Measurements from ENCODE around the gene MOCOS.

Gene MOCOS

GRCh38 chr18:36281936-36282335 is 94.6 kb downstream of the MOCOS start:
- H3K36me3 ChIP-seq (ENCODE audit: insufficient read depth), result no peaks in the 10 kb centered on the region
- no peaks in the 10 kb centered on the region for H3K4me1 ChIP-seq (ENCODE audit: low read depth, poor library complexity, severe bottlenecking)
- no peaks in the 10 kb centered on the region for H4K20me1 ChIP-seq (ENCODE audit: insufficient read depth)
- no peak for TF ChIP-seq CTCF (conservative IDR thresholded peaks at IDR 0.05; ENCODE audit: low read depth, low read length)
- H3K79me2 ChIP-seq (ENCODE audit: insufficient read depth, low read depth), result no peaks in the 10 kb centered on the region
- H3K27ac ChIP-seq, result no peak overlapping the region
- H3K27me3 ChIP-seq (ENCODE audit: insufficient read depth, low read depth), result no peaks in the 10 kb centered on the region
- H2AFZ ChIP-seq (ENCODE audit: low read depth), result no peak overlapping the region
- H3K9ac ChIP-seq, result no peak overlapping the region
- no peak overlapping the region for H3K4me3 ChIP-seq (IDR thresholded peaks at IDR 0.05; ENCODE audit: insufficient read depth, low read depth, low read length)
- no peak overlapping the region for H3K4me2 ChIP-seq

GRCh38 chr18:36283448-36283847 is 96.2 kb downstream of the MOCOS start:
- H2AFZ ChIP-seq (ENCODE audit: low read depth), result no peak overlapping the region
- no peaks in the 10 kb centered on the region for H3K27me3 ChIP-seq (ENCODE audit: insufficient read depth, low read depth)
- no peak for TF ChIP-seq CTCF (conservative IDR thresholded peaks at IDR 0.05; ENCODE audit: low read depth, low read length)
- no peak overlapping the region for H3K4me3 ChIP-seq (IDR thresholded peaks at IDR 0.05; ENCODE audit: insufficient read depth, low read depth, low read length)
- H3K4me2 ChIP-seq, result no peak overlapping the region
- H3K9ac ChIP-seq, result no peak overlapping the region
- H3K79me2 ChIP-seq (ENCODE audit: insufficient read depth, low read depth), result no peaks in the 10 kb centered on the region
- no peak overlapping the region for H3K27ac ChIP-seq
- H4K20me1 ChIP-seq (ENCODE audit: insufficient read depth), result no peaks in the 10 kb centered on the region
- no peaks in the 10 kb centered on the region for H3K4me1 ChIP-seq (ENCODE audit: low read depth, poor library complexity, severe bottlenecking)
- H3K36me3 ChIP-seq (ENCODE audit: insufficient read depth), result no peaks in the 10 kb centered on the region

GRCh38 chr18:36284268-36284667 is 97.0 kb downstream of the MOCOS start:
- Histone ChIP-seq H3K4me2 (no peak overlapping the region), H4K20me1 (ENCODE audit: insufficient read depth) (no peaks in the 10 kb centered on the region), H2AFZ (ENCODE audit: low read depth) (no peak overlapping the region), H3K4me3 (IDR thresholded peaks at IDR 0.05; ENCODE audit: insufficient read depth, low read depth, low read length) (no peak overlapping the region), H3K9ac (no peak overlapping the region), H3K27me3 (ENCODE audit: insufficient read depth, low read depth) (no peaks in the 10 kb centered on the region), H3K4me1 (ENCODE audit: low read depth, poor library complexity, severe bottlenecking) (no peaks in the 10 kb centered on the region), H3K36me3 (ENCODE audit: insufficient read depth) (no peaks in the 10 kb centered on the region), H3K27ac (no peak overlapping the region), H3K79me2 (ENCODE audit: insufficient read depth, low read depth) (no peaks in the 10 kb centered on the region)
- TF ChIP-seq CTCF (conservative IDR thresholded peaks at IDR 0.05; ENCODE audit: low read depth, low read length), result no peak

DNA sequence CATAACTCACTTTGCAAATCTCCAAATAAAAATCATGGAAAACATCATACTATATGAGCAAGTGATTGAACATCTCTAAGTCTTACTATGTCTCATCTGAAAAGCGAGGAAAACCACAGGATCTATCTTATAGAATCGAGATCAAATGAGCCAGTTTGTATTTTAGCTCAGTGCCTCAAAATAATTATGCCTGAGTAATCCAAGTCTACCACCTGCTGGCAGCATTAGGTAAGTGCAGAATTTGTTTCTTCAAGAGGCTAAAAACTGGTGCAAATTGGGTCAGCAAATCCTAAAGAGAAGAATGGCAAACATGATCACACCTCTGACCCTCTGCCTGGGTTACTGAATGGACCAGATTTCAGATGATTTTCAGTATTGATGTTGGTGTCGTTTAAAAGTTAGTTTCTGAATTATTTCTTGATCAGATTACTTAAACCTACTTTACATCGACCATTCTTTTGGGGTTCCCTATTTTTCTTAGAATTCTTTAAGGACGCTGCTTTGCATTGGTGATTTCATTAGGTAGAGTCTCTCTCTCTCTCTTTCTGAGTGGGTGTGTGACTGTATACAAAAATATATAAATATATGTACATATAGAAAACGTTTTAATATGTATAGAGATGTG is 97.5 kb downstream of the MOCOS start:
- TF ChIP-seq CTCF (conservative IDR thresholded peaks at IDR 0.05; ENCODE audit: low read depth, low read length), result peak; percentile 97
- H3K4me2 ChIP-seq, result no peak overlapping the region
- no peaks in the 10 kb centered on the region for H3K79me2 ChIP-seq (ENCODE audit: insufficient read depth, low read depth)
- no peak overlapping the region for H3K4me3 ChIP-seq (IDR thresholded peaks at IDR 0.05; ENCODE audit: insufficient read depth, low read depth, low read length)
- H4K20me1 ChIP-seq (ENCODE audit: insufficient read depth), result no peaks in the 10 kb centered on the region
- no peaks in the 10 kb centered on the region for H3K4me1 ChIP-seq (ENCODE audit: low read depth, poor library complexity, severe bottlenecking)
- no peaks in the 10 kb centered on the region for H3K36me3 ChIP-seq (ENCODE audit: insufficient read depth)
- no peak overlapping the region for H3K9ac ChIP-seq
- no peak overlapping the region for H3K27ac ChIP-seq
- no peaks in the 10 kb centered on the region for H3K27me3 ChIP-seq (ENCODE audit: insufficient read depth, low read depth)
- no peak overlapping the region for H2AFZ ChIP-seq (ENCODE audit: low read depth)
